A549 (cell line): Measurements from ENCODE around the gene MFNG. TPM values are rescaled to one million over a fixed set of nuclear protein-coding genes. Genes with fewer than 3 reads are reported as not detected.

ENCODE experiments used
- ATAC-seq, 2 experiments: fragments of 200-7000 bp in 1 of 2; fragments of >200 bp in 1 of 2; cut with Nextera tagmentation in 1 of 2; cut with Tn5 transposase in 1 of 2; 3 replicates each; pipeline versions ENCODE4 v1.8.0 to v1.9.1; 2018 to 2020; ENCODE audit warnings: mild to moderate bottlenecking in 1 of 2, moderate library complexity in 1 of 2
- CTCF ChIA-PET: fragments of 300-600 bp; sonication (Branson Sonifier 250); formaldehyde crosslinking; extraction: SDS; loops from one replicate; lab custom pipeline; 2021; ENCODE audit warnings: antibody characterized with exemption, inconsistent platforms; lab: Yijun Ruan, JAX
- POLR2A ChIA-PET: fragments of 350-600 bp; formaldehyde crosslinking; extraction: SDS; loops from one replicate; lab custom pipeline; 2021; ENCODE audit warnings: antibody characterized with exemption, inconsistent platforms; lab: Yijun Ruan, JAX
- DNase-seq, 2 experiments: peaks; one replicate each; pipeline versions ENCODE4 v3.0.0 to v3.0.0-alpha.2; 2011 to 2016; ENCODE audit warnings: low read depth in 1 of 2, low spot score in 1 of 2
- FAIRE-seq: peaks from 2 replicates; lab custom pipeline; 2011; peaks lifted over from hg19 to GRCh38; lab: Jason Lieb, UNC
- H3K27ac ChIP-seq, 2 experiments: fragments of >200 bp; sonication (Bioruptor Twin); formaldehyde crosslinking; 3 replicates each; pipeline ENCODE4 v1.5.1; 2016 to 2017
- H3K4me1 ChIP-seq: fragments of >200 bp; sonication (Bioruptor Twin); formaldehyde crosslinking; 3 replicates; pipeline ENCODE4 v1.6.1; 2016
- H3K4me2 ChIP-seq: fragments of >200 bp; sonication (Bioruptor Twin); formaldehyde crosslinking; 3 replicates; pipeline ENCODE4 v1.6.1; 2016
- H3K4me3 ChIP-seq: fragments of >200 bp; sonication (Bioruptor Twin); formaldehyde crosslinking; 3 replicates; pipeline ENCODE4 v1.5.1; 2016
- H3K9me3 ChIP-seq: fragments of >200 bp; sonication (Bioruptor Twin); formaldehyde crosslinking; 3 replicates; pipeline ENCODE4 v1.6.1; 2016
- BCL3 ChIP-seq: fragments of >200 bp; sonication (Bioruptor Twin); formaldehyde crosslinking; IDR thresholded peaks from 3 replicates; pipeline ENCODE4 v1.6.1; 2016
- CEBPB ChIP-seq, 2 experiments: fragments of >200 bp in 1 of 2; sonication (Bioruptor Twin) in 1 of 2; formaldehyde crosslinking in 1 of 2; IDR thresholded peaks; 2 replicates each; pipeline ENCODE4 v1.6.1; 2012 to 2016
- ESRRA ChIP-seq: fragments of 150-350 bp; IDR thresholded peaks from 2 replicates; pipeline ENCODE4 v1.6.1; 2014; ENCODE audit warnings: mild to moderate bottlenecking, low read length, borderline replicate concordance
- FOSL2 ChIP-seq, 2 experiments: fragments of 450-650 bp in 1 of 2; fragments of >200 bp in 1 of 2; sonication (Bioruptor Twin) in 1 of 2; formaldehyde crosslinking; IDR thresholded peaks; 2 replicates each; pipeline versions ENCODE4 v1.5.0 to v1.6.1; 2016 to 2020; ENCODE audit warnings: mild to moderate bottlenecking in 1 of 2, moderate library complexity in 1 of 2
- FOXS1 ChIP-seq: fragments of 250-450 bp; sonication (Bioruptor Pico); IDR thresholded peaks from 2 replicates; pipeline ENCODE4 v1.5.0; 2020; ENCODE audit warnings: mild to moderate bottlenecking, moderate library complexity
- GATA3 ChIP-seq: IDR thresholded peaks from 2 replicates; pipeline ENCODE4 v1.6.1; 2012; ENCODE audit warnings: borderline replicate concordance
- HDAC2 ChIP-seq: fragments of 200-600 bp; sonication (generic); IDR thresholded peaks from 2 replicates; pipeline ENCODE4 v1.6.1; 2016
- HOXB5 ChIP-seq: fragments of 250-450 bp; sonication (Bioruptor Pico); IDR thresholded peaks from 2 replicates; pipeline ENCODE4 v1.5.0; 2020; ENCODE audit warnings: mild to moderate bottlenecking, moderate library complexity
- MAX ChIP-seq: IDR thresholded peaks from 2 replicates; pipeline ENCODE4 v1.6.1; 2012
- NPAS2 ChIP-seq: fragments of 250-450 bp; sonication (Bioruptor Pico); IDR thresholded peaks from 2 replicates; pipeline ENCODE4 v1.8.0; 2022; ENCODE audit warnings: mild to moderate bottlenecking, moderate library complexity, borderline replicate concordance
- PHF8 ChIP-seq: fragments of 200-600 bp; sonication (generic); IDR thresholded peaks from 2 replicates; pipeline ENCODE4 v1.6.1; 2016; ENCODE audit warnings: low read depth, mild to moderate bottlenecking, antibody characterized with exemption, moderate library complexity, borderline replicate concordance
- POLR2A ChIP-seq: IDR thresholded peaks from 2 replicates; pipeline ENCODE4 v1.6.1; 2012; ENCODE audit warnings: mild to moderate bottlenecking, low read length
- RARB ChIP-seq: fragments of 250-450 bp; sonication (Bioruptor Pico); IDR thresholded peaks from 2 replicates; pipeline ENCODE4 v1.8.0; 2021; ENCODE audit warnings: mild to moderate bottlenecking, moderate library complexity
- RCOR1 ChIP-seq: fragments of 150-350 bp; IDR thresholded peaks from 2 replicates; pipeline ENCODE4 v1.6.1; 2014; ENCODE audit warnings: antibody characterized with exemption, low read length, low read depth
- REST ChIP-seq: fragments of 200-600 bp; sonication (generic); IDR thresholded peaks from 2 replicates; pipeline ENCODE4 v1.6.1; 2016; ENCODE audit warnings: antibody characterized with exemption, mild to moderate bottlenecking, moderate library complexity
- RFX5 ChIP-seq: fragments of 450-650 bp; IDR thresholded peaks from 2 replicates; pipeline ENCODE4 v1.7.1; 2014; ENCODE audit warnings: antibody characterized with exemption, mild to moderate bottlenecking, moderate library complexity
- SMC3 ChIP-seq: fragments of >200 bp; sonication (Bioruptor Twin); formaldehyde crosslinking; IDR thresholded peaks from 3 replicates; pipeline ENCODE4 v1.6.1; 2018; ENCODE audit warnings: inconsistent platforms
- SREBF2 ChIP-seq: fragments of 450-650 bp; IDR thresholded peaks from 2 replicates; pipeline ENCODE4 v1.6.1; 2014; ENCODE audit warnings: mild to moderate bottlenecking, moderate library complexity
- TFCP2L1 ChIP-seq: fragments of 250-450 bp; sonication (Bioruptor Pico); IDR thresholded peaks from 2 replicates; pipeline ENCODE4 v1.5.0; 2021; ENCODE audit warnings: mild to moderate bottlenecking
- ZFP36 ChIP-seq: fragments of 450-650 bp; IDR thresholded peaks from 2 replicates; pipeline ENCODE4 v1.6.1; 2014; ENCODE audit warnings: borderline replicate concordance; ENCODE audit not compliant: partially characterized antibody
- ZSCAN20 ChIP-seq: fragments of 250-450 bp; sonication (Bioruptor Pico); IDR thresholded peaks from 2 replicates; pipeline ENCODE4 v1.8.0; 2022; ENCODE audit warnings: mild to moderate bottlenecking, moderate library complexity
- WGBS: methylation state at CpG from one replicate; pipeline ENCODE4 v1.1.6; 2017; ENCODE audit errors: missing lambda C conversion rate; 5-methylcytosine and 5-hydroxymethylcytosine counted together
- polyA plus RNA-seq, 4 experiments: library from polyadenylated mRNA; depleted of rRNA in 3 of 4; stranded (reverse); fragments of >200 nt; fragmentation: RNase III in 1 of 4; extraction: RNeasy Plus Mini Kit Qiagen cat#74134 plus additional on column Dnase treatment in 1 of 4; gene quantifications; 2 replicates in 3 of 4; 3 replicates in 1 of 4; pipeline ENCODE4 v1.2.3, GENCODE V29; 2011 to 2017
- TF ChIP-seq, protein P1 (sequence below): fragments of >200 bp; sonication (Bioruptor Twin); formaldehyde crosslinking; IDR thresholded peaks from 3 replicates; pipeline ENCODE4 v1.5.1; 2016

MFNG gene
- polyA plus RNA-seq, 2 of the 4 experiments (the other 2 are of a cell fraction), result 1.2 to 1.8 TPM

GRCh38 chr22:37525746-37526350 is 39.7 kb upstream of the MFNG start:
- CTCF ChIA-PET, result interaction anchor here (0.7 to 1.2 kb wide), 6 partner anchors 13 to 81 kb away, joined by 3 to 8 read pairs (median 4); no protein-coding TSS in a partner anchor

DNA sequence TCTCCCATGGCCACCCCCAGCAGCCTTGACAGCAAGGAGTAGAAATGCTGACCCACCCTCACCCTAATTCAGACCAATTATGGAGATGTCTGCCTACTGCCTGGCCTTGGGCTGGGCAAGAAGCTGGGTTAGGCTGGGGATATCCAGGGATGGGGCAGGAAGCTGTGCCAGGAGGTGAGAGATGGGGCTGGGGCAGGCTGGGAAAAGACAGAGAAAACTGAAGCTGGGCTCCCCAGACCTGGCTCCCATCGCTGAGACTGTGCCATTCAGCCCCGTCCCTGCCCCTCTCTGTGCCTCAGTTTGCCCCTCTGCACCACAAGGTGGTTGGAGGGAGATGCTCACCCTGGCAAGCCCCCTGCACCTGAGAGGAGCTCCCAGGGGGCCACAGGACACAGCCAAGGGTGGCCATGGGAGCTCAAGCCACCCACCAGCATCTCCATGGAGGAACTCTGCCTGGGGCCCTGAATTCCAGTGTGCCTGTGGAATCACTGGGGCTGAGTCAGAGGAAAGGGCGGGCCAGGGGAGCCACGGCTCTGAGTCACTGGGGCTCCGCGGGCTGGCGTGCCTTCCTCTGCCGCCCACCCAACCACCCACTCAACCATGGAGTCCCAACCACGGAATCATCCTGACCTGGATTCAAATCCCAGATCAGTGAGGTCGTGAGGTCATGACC is 39.0 kb upstream of the MFNG start:
- WGBS, result 10% methylated on average over 9 of the region's 10 CpGs
- ChIA-PET CTCF (interaction anchor here (0.7 to 1.2 kb wide), 6 partner anchors 14 to 82 kb away, joined by 3 to 8 read pairs (median 4); no protein-coding TSS in a partner anchor), POLR2A (no interaction called here)
- peak overlapping the region; percentile 89 to 90 for H3K27ac ChIP-seq
- peak overlapping the region; percentile 84 for H3K4me2 ChIP-seq
- FAIRE-seq (no peak), ATAC-seq (peak; percentile 80 to 94), DNase-seq (peak; percentile 53 to 60)
- TF ChIP-seq FOSL2 (IDR thresholded peaks at IDR 0.05) (peak; percentile 56), FOSL2 (CRISPR knock-in tag; IDR thresholded peaks at IDR 0.05) (peak; percentile 87), ZFP36 (no peak), MAX (peak; percentile 51; the same call in 1 of the 2 replicates), GATA3 (peak; percentile 31; the same call in 1 of the 2 replicates), RCOR1 (no peak), BCL3 (no peak), CEBPB (IDR thresholded peaks at IDR 0.05) (no peak)
- peaks cover 29% of the 10 kb centered on the region for H3K4me1 ChIP-seq
- no peak overlapping the region for H3K4me3 ChIP-seq
- no peaks in the 10 kb centered on the region for H3K9me3 ChIP-seq

More at GRCh38 chr22:37525746-37526350, 39.7 kb upstream of the MFNG start:
- 62% methylated on average over 7 of the region's 7 CpGs for WGBS
- Histone ChIP-seq H3K4me1 (peaks cover 29% of the 10 kb centered on the region), H3K27ac (peak overlapping the region; percentile 89 to 90), H3K4me2 (peak overlapping the region; percentile 84), H3K4me3 (no peak overlapping the region), H3K9me3 (no peaks in the 10 kb centered on the region)
- no peak for DNase-seq
- TF ChIP-seq POLR2A (no peak), FOSL2 (IDR thresholded peaks at IDR 0.05) (0 out of 2 replicates have a peak, but pooled peaks have one; percentile 1), FOSL2 (CRISPR knock-in tag; IDR thresholded peaks at IDR 0.05) (no peak), HDAC2 (no peak), NPAS2 (CRISPR knock-in tag) (no peak)
- peak; percentile 27; a peak in 4 of 6 replicates for ATAC-seq
- no peak for FAIRE-seq
- POLR2A ChIA-PET, result no interaction called here

GRCh38 chr22:37522482-37522881 is 36.3 kb upstream of the MFNG start:
- Histone ChIP-seq H3K4me3 (no peak overlapping the region), H3K27ac (peak overlapping the region in 1 of 2 experiments; percentile 90; a peak in 1 of 6 replicates), H3K4me1 (peaks cover 37% of the 10 kb centered on the region), H3K9me3 (no peaks in the 10 kb centered on the region), H3K4me2 (no peak overlapping the region)
- 85% methylated on average over 6 of the region's 6 CpGs for WGBS
- CTCF ChIA-PET, result interaction anchor here (1.0 to 1.5 kb wide), 5 partner anchors 10 to 50 kb away, joined by 3 to 9 read pairs (median 3); no protein-coding TSS in a partner anchor
- FAIRE-seq (no peak), DNase-seq (no peak), ATAC-seq (no peak)
- TF ChIP-seq ZSCAN20 (CRISPR knock-in tag), result no peak
- no peak for TF ChIP-seq RFX5
- TF ChIP-seq CEBPB (IDR thresholded peaks at IDR 0.05), result no peak
- TF ChIP-seq ZFP36, result no peak
- no peak for TF ChIP-seq SMC3
- no peak for TF ChIP-seq TFCP2L1 (CRISPR knock-in tag)
- TF ChIP-seq RARB (CRISPR knock-in tag), result no peak
- TF ChIP-seq FOXS1 (CRISPR knock-in tag), result no peak
- no peak for TF ChIP-seq REST
- TF ChIP-seq HOXB5 (CRISPR knock-in tag), result no peak
- TF ChIP-seq, protein P1, sequence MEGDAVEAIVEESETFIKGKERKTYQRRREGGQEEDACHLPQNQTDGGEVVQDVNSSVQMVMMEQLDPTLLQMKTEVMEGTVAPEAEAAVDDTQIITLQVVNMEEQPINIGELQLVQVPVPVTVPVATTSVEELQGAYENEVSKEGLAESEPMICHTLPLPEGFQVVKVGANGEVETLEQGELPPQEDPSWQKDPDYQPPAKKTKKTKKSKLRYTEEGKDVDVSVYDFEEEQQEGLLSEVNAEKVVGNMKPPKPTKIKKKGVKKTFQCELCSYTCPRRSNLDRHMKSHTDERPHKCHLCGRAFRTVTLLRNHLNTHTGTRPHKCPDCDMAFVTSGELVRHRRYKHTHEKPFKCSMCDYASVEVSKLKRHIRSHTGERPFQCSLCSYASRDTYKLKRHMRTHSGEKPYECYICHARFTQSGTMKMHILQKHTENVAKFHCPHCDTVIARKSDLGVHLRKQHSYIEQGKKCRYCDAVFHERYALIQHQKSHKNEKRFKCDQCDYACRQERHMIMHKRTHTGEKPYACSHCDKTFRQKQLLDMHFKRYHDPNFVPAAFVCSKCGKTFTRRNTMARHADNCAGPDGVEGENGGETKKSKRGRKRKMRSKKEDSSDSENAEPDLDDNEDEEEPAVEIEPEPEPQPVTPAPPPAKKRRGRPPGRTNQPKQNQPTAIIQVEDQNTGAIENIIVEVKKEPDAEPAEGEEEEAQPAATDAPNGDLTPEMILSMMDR, result no peak
- no peak for TF ChIP-seq ESRRA
- TF ChIP-seq PHF8, result no peak
- TF ChIP-seq SREBF2, result no peak
- POLR2A ChIA-PET, result no interaction called here
